OCI-LY1 (cell line): ENCODE results near the gene GLI3.

Experiments used
- CTCF ChIP-seq: fragments of 200-600 bp; sonication (generic), shearing (Covaris generic); IDR thresholded peaks from 2 replicates; pipeline ENCODE4 v1.5.1; 2017; ENCODE audit warnings: mild to moderate bottlenecking, antibody characterized with exemption, low read length, moderate library complexity, mixed read lengths
- EZH2 ChIP-seq: fragments of 200-600 bp; sonication (generic), shearing (Covaris generic); IDR thresholded peaks from 2 replicates; pipeline ENCODE4 v1.8.0; 2017; ENCODE audit warnings: borderline replicate concordance, mixed run types, mild to moderate bottlenecking, antibody characterized with exemption, low read length, moderate library complexity, mixed read lengths

DNA sequence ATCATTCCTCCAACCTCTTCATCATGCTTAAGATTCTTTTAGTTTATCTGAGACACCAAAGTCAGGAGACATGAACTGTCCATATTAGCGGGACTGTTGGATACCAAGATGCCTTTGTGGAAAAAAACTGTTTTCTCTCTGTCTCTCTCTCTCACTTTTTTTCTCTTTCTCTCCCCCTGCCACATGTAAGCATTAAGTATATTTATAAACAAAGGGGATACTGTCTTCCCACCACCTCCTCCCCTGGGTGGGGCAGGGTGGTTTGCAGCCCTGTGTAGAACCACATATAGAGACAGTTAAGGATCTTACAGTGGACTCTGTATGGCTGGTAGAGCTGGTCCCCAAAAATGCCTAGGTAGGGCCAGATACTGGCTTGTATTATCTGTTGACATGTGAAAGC, 101.3 kb downstream of the GLI3 start:
- TF ChIP-seq CTCF (no peak), EZH2 (no peak)
